Vagina (tissue), 2 donors: Measurements from ENCODE around the gene GAST. TPM values are rescaled to one million over a fixed set of nuclear protein-coding genes. Genes with fewer than 3 reads are reported as not detected.

Experiments used
- DNase-seq, 2 donors: peaks; one replicate each; pipeline ENCODE4 v3.0.0-alpha.2; 2017; ENCODE audit errors: extremely low spot score in 2 of 2
- H3K27ac ChIP-seq: fragments of 200-600 bp; sonication (generic); one replicate; pipeline ENCODE4 v1.5.1; 2019
- H3K27me3 ChIP-seq: fragments of 200-600 bp; sonication (generic); one replicate; pipeline ENCODE4 v1.5.1; 2019
- H3K36me3 ChIP-seq, 2 donors: fragments of 200-600 bp; sonication (generic); one replicate each; pipeline ENCODE4 v1.5.1; 2017 to 2019
- H3K4me1 ChIP-seq: fragments of 200-600 bp; sonication (generic); one replicate; pipeline ENCODE4 v1.5.1; 2019
- H3K4me3 ChIP-seq, 2 donors: fragments of 200-600 bp; sonication (generic); 1 replicate in 1 of 2; 2 replicates in 1 of 2; pipeline ENCODE4 v1.5.1; 2016 to 2019
- H3K9me3 ChIP-seq: fragments of 200-600 bp; sonication (generic); one replicate; pipeline ENCODE4 v1.5.1; 2019
- POLR2A ChIP-seq, 2 donors: fragments of 450-650 bp; IDR thresholded peaks; one replicate each; pipeline ENCODE4 v1.6.1; 2017; ENCODE audit warnings: antibody characterized with exemption in 2 of 2, mild to moderate bottlenecking in 2 of 2, moderate library complexity in 2 of 2
- POLR2AphosphoS5 ChIP-seq, 2 donors: sonication (generic); formaldehyde crosslinking; IDR thresholded peaks; one replicate each; pipeline ENCODE4 v1.9.0; 2017; ENCODE audit warnings: antibody characterized with exemption in 2 of 2, mild to moderate bottlenecking in 2 of 2, low read depth in 1 of 2; ENCODE audit not compliant: insufficient read depth in 1 of 2
- intact Hi-C: fragments of 100-400 bp; cut with DNase I; formaldehyde crosslinking; loops from one replicate; pipeline ENCODE4 v1.15.1; 2023
- total RNA-seq: library from RNA; depleted of rRNA; stranded (reverse); fragments of >200 nt; gene quantifications from one replicate; pipeline ENCODE4 v1.2.3, GENCODE V29; 2016
- TF ChIP-seq, protein P1 (sequence below), 3 experiments: fragments of 450-650 bp in 2 of 3; fragments of 200-600 bp in 1 of 3; sonication (generic) in 1 of 3; IDR thresholded peaks; one replicate each; pipeline ENCODE4 v1.5.1; 2017 to 2019; ENCODE audit warnings: antibody characterized with exemption in 3 of 3, mild to moderate bottlenecking in 2 of 3, moderate library complexity in 2 of 3

GAST gene
- total RNA-seq, 1 donor from 2014 or later: not detected

DNA sequence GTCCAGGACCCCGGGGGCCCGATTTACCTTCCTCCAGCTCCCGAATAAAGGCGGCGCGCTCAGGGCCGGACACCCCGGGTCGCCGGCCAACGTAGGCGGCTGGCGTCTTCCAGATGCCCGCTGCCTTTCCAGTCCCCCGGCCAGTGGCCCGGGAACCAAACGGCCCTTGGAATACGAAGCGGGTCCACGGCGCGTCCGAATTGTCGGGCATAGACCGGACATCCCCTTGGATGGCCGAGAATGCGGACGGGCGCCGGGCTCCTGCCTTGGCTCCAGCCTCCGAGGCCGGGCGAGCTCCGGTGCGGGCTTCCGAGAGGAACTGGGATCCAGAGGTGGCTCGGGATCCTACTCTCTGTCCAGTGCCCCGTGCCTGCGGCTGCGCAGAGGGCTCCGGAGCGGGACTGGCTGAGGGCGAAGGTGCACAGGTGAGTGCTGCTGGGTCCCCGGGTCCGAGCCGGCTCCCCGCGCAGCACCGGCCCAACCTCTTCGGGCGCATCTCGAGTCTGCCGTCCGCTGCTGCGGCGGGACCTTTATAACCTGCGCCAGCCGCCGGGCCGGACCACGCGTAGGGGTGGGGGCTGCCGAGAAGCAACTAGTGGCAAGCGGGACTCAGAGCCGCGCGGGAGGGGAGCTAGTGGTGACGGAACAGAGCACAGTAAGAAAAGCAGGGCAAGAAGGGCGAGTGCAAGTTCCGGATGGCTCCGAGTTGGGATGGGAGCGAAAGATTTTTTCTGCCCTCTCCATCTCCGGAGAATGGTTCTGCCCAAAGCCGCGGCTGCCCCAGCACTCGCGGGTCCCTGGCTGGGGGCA, 22.2 kb downstream of the GAST start, which contains the start of gene HAP1:
Gene HAP1, minus strand, starts transcription at position 505 of the 810 bp plus-strand sequence. Its CDS starts 9 bp downstream, at position 496.
- peak within 1 kb of the TSS; percentile 49 to 61 for H3K4me3 ChIP-seq
- peaks cover 24% of the 10 kb centered on the region for H3K4me1 ChIP-seq
- no peaks in the 10 kb centered on the region for H3K27me3 ChIP-seq
- TF ChIP-seq POLR2AphosphoS5 (IDR thresholded peaks at IDR 0.05; ENCODE audit: insufficient read depth in 1 of 2, low read depth in 1 of 2) (peak; percentile 32 to 90), POLR2A (IDR thresholded peaks at IDR 0.05) (peak in 1 of 2 donors; percentile 54)
- TF ChIP-seq, protein P1, sequence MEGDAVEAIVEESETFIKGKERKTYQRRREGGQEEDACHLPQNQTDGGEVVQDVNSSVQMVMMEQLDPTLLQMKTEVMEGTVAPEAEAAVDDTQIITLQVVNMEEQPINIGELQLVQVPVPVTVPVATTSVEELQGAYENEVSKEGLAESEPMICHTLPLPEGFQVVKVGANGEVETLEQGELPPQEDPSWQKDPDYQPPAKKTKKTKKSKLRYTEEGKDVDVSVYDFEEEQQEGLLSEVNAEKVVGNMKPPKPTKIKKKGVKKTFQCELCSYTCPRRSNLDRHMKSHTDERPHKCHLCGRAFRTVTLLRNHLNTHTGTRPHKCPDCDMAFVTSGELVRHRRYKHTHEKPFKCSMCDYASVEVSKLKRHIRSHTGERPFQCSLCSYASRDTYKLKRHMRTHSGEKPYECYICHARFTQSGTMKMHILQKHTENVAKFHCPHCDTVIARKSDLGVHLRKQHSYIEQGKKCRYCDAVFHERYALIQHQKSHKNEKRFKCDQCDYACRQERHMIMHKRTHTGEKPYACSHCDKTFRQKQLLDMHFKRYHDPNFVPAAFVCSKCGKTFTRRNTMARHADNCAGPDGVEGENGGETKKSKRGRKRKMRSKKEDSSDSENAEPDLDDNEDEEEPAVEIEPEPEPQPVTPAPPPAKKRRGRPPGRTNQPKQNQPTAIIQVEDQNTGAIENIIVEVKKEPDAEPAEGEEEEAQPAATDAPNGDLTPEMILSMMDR (IDR thresholded peaks at IDR 0.05): no peak
- no peaks in the 10 kb centered on the region for H3K36me3 ChIP-seq
- no peaks in the 10 kb centered on the region for H3K9me3 ChIP-seq
- H3K27ac ChIP-seq: no peak within 1 kb of the TSS
- no peak for DNase-seq
- intact Hi-C loops: no loop called here

DNA sequence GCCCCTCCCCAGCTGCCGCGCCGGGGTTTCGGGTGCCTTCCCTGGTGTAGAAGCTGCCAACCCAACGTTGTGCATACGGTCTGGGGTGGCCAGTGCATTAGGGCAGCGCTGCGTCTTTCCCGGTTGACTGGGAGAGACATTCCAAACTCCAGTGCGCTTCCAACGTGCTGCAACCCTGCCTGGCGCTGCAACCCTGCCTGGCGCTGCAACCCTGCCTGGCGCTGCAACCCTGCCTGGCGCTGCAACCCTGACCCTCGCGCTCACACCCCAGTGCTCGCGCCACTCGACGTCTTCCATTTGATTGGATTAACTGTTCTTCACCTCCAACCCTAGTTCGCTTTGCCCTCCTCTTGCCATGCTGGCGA, 22.8 kb downstream of the GAST start:
- Histone ChIP-seq H3K27me3 (no peaks in the 10 kb centered on the region), H3K4me3 (peak overlapping the region; percentile 49 to 61), H3K27ac (no peak overlapping the region), H3K36me3 (no peaks in the 10 kb centered on the region), H3K4me1 (peaks cover 28% of the 10 kb centered on the region), H3K9me3 (no peaks in the 10 kb centered on the region)
- intact Hi-C loops: loop anchor here (5.0 kb wide), 1 partner anchor 67 kb away; no protein-coding TSS in a partner anchor
- DNase-seq: no peak
- TF ChIP-seq POLR2A (IDR thresholded peaks at IDR 0.05) (no peak), POLR2AphosphoS5 (IDR thresholded peaks at IDR 0.05; ENCODE audit: insufficient read depth in 1 of 2, low read depth in 1 of 2) (no peak)
- TF ChIP-seq, protein P1 (IDR thresholded peaks at IDR 0.05): no peak

DNA sequence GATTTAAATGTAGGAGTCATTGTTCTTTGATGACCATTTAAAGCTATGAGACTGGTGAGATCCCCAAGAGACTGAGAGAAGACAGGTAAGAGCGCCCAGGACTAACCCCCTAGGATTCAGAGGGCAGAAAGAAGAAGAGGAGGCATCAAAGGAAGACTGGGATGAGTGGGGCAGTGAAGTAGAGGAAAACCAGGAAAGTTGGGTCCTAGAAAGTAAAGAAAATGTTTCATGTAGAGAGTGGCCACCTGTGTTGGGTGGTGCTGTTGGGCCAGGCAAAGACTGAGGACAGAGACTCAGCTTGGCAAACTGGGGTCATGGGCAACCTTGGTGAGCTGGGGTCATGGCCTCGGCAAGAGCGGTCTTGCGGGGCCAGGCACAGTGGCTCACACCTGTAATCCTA, 23.6 kb downstream of the GAST start:
- peaks cover 28% of the 10 kb centered on the region for H3K4me1 ChIP-seq
- no peaks in the 10 kb centered on the region for H3K9me3 ChIP-seq
- intact Hi-C loops: loop anchor here (5.0 kb wide), 1 partner anchor 67 kb away; no protein-coding TSS in a partner anchor

DNA sequence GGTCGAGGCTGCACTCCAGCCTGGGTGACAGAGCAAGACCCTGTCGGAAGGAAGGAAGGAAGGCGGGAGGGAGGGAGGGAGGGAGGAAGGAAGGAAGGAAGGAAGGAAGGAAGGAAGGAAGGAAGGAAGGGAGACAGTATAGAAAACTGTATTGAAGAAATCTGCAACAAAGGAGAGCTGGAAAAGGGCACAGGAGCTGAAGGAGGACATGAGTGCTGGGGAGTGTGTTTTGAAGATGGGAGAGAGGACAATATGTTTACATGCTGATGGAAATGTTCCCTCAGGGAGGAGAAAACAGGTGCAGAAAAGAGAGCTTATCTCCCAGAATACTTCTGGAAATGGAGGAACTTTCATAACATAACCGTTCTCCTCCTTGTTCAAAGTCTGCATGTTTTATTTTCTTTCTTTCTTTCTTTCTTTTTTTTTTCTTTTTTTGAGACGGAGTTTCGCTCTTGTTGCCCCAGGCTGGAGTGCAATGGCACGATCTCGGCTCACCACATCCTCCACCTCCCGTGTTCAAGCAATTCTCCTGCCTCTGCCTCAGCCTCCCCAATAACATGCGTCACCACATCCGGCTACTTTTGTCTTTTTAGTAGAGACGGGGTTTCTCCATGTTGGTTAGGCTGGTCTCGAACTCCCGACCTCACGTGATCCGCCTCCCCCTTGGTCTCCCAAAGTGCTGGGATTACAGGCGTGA, 25.0 kb downstream of the GAST start:
- Histone ChIP-seq H3K36me3 (no peaks in the 10 kb centered on the region), H3K4me1 (peaks cover 28% of the 10 kb centered on the region), H3K27ac (no peak overlapping the region), H3K27me3 (no peaks in the 10 kb centered on the region), H3K9me3 (no peaks in the 10 kb centered on the region), H3K4me3 (no peak overlapping the region)
- no peak for DNase-seq
- intact Hi-C loops: loop anchor here (5.0 kb wide), 1 partner anchor 65 kb away; no protein-coding TSS in a partner anchor
- TF ChIP-seq, protein P1 (IDR thresholded peaks at IDR 0.05): no peak
- no peak for TF ChIP-seq POLR2AphosphoS5 (IDR thresholded peaks at IDR 0.05; ENCODE audit: insufficient read depth in 1 of 2, low read depth in 1 of 2)
- no peak for TF ChIP-seq POLR2A (IDR thresholded peaks at IDR 0.05)

More for the DNA sequence above, 23.6 kb downstream of the GAST start:
- TF ChIP-seq, protein P1 (IDR thresholded peaks at IDR 0.05): no peak
- no peak for TF ChIP-seq POLR2AphosphoS5 (IDR thresholded peaks at IDR 0.05; ENCODE audit: insufficient read depth in 1 of 2, low read depth in 1 of 2)
- TF ChIP-seq POLR2A (IDR thresholded peaks at IDR 0.05): no peak
- Histone ChIP-seq H3K36me3 (no peaks in the 10 kb centered on the region), H3K27ac (no peak overlapping the region), H3K27me3 (no peaks in the 10 kb centered on the region), H3K4me3 (no peak overlapping the region)
- DNase-seq: no peak
